H1 (cell line): ENCODE measurements around the gene CDKN1A. TPM values are rescaled to one million over a fixed set of nuclear protein-coding genes. Genes with fewer than 3 reads are reported as not detected.

Source experiments
- CEBPB ChIP-seq: IDR thresholded peaks from 2 replicates; pipeline ENCODE4 v1.6.1; 2012; ENCODE audit warnings: low read depth, low read length
- EP300 ChIP-seq, 2 experiments: IDR thresholded peaks; 1 replicate in 1 of 2; 2 replicates in 1 of 2; pipeline ENCODE4 v1.6.1; 2011 to 2012; ENCODE audit warnings: low read depth in 2 of 2, low read length in 2 of 2, mild to moderate bottlenecking in 2 of 2, borderline replicate concordance in 1 of 2, inconsistent platforms in 1 of 2, moderate library complexity in 1 of 2
- FOSL1 ChIP-seq: IDR thresholded peaks from 2 replicates; pipeline ENCODE4 v1.6.1; 2011; ENCODE audit warnings: mild to moderate bottlenecking, low read depth, low read length, moderate library complexity; ENCODE audit not compliant: insufficient read depth
- MAFK ChIP-seq: IDR thresholded peaks from 2 replicates; pipeline ENCODE4 v1.6.1; 2012; ENCODE audit warnings: low read depth, mild to moderate bottlenecking, improper control_type of control experiment, low read length
- PHF8 ChIP-seq: fragments of 200-600 bp; sonication (generic); conservative IDR thresholded peaks from 2 replicates; pipeline ENCODE4 v1.7.1; 2012; ENCODE audit warnings: low read depth, mild to moderate bottlenecking, inconsistent platforms, low read length, moderate library complexity
- polyA plus RNA-seq, 7 experiments: library from polyadenylated mRNA; depleted of rRNA in 3 of 7; stranded (reverse) in 5 of 7; unstranded in 2 of 7; fragments of >200 nt in 5 of 7; fragments of 200-250 nt in 2 of 7; gene quantifications; 1 replicate in 5 of 7; 2 replicates in 1 of 7; 4 replicates in 1 of 7; pipeline versions ENCODE4 v1.2.1 to v1.2.3, GENCODE V29; 2011 to 2013; ENCODE audit warnings: missing spikeins in 2 of 7, mixed read lengths in 2 of 7
- total RNA-seq: library from RNA; stranded (reverse); fragmentation: NEBNext Ultra II Directional; extraction: Animal tissue kit (Norgen Biotek cat#: 25700); gene quantifications from 2 replicates; pipeline ENCODE4 v1.2.1, GENCODE V29; 2021

CDKN1A gene
- total and polyA plus RNA-seq, 2 of the 8 experiments (the other 6 are each of a cell fraction or from before 2014, with no cell fraction given), result 15.2 to 36.0 TPM

DNA sequence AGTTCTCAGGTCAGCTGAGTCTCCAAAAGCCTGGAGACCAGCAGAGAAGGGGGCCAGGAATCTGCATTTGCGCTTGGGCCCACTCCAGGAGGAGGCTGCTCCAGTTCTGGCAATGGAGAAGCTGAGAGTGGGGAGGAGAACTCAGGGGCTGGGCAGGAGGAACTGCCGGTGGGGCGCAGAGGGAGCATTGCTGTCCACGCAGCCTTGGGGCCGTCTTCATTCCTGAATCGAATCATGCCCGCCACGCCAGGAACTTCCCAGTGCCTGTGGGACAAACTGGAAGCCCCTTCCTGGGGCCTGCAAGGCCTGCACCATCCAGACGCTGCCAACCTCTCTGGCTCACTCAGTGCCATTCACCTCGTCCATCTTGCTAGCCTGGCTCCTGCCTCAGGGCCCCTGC lies 36.0 kb downstream of the CDKN1A start (continued):
- TF ChIP-seq MAFK (no peak), FOSL1 (no peak), PHF8 (no peak), EP300 (IDR thresholded peaks at IDR 0.05; ENCODE audit: borderline replicate concordance in 1 of 2, low read depth in 2 of 2, low read length in 2 of 2) (no peak), CEBPB (no peak)
